HG03139 (cell line): ENCODE data around the gene TATDN3.
"Not testable (repeated sequence)": the region's sequence is repeated elsewhere in the genome, so short reads cannot be mapped to it uniquely, and the experiment has no call there.

Experiments
- ATAC-seq: cut with Tn5 transposase; IDR thresholded peaks from one replicate; pipeline ENCODE4 v1.9.1; 2021; ENCODE audit not compliant: unreplicated experiment

TATDN3 gene

DNA sequence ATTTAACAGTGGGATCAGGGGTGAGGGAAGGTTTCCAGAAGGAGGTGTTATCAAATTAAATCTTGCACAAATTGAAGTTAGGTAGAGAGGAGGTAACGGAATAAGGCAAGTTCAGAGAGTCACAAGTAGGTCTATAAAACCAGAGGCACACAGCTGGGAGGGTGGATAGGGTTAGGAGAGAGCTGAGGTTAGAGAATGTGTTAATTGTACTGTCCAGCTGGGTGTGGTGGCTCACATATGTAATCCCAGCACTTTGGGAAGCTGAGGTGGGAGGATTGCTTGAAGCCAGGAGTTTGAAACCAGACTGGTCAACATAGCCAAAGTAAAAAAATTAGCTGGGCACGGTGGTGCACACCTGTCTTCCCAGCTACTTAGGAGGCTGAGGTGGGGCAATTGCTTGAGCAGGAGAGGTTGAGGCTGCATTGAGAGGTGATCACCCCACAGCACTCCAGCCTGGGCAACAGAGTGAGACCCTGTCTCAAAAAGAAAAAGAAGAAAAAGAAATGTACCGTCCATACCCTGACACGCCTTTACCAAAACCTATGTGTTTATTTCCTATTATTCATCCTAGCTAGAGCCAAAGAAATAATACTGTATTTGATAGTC lies 35.6 kb downstream of the TATDN3 start:
- ATAC-seq: no peak

DNA sequence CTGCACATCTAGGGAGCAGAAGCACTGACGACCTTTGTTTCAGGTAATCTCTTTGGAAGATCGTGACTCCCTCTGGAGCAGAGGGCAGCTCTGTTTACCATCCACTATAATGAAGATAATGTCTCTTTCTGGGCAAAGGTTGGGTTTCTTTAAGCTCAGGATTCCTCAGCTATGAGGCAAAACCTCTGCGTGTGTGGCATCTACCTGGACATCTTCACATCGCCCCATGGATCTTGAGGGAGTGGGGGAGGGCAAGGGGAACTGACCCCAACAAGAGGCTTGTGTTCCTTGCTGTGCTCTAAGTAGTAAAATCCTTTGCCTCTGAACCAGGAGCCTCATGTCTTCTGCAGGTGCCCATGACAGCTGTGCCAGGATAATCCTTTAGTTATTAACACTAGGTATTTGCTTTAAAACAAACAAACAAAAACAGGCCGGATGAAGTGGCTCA lies 36.2 kb downstream of the TATDN3 start:
- ATAC-seq: no peak

- no peak for ATAC-seq
These were observed 36.7 kb downstream of the TATDN3 start for GRCh38 chr1:212828395-212828794.

- peak; percentile 90 for ATAC-seq
These were observed 41.8 kb downstream of the TATDN3 start for GRCh38 chr1:212833211-212834207.

GRCh38 chr1:212838145-212838544 lies 46.5 kb downstream of the TATDN3 start:
- ATAC-seq: no peak

GRCh38 chr1:212844521-212844920 lies 52.8 kb downstream of the TATDN3 start:
- ATAC-seq: not testable (repeated sequence)

- ATAC-seq: no peak
These were observed 55.9 kb downstream of the TATDN3 start, which contains the start of gene SPATA45 for GRCh38 chr1:212847549-212847948. Gene SPATA45, minus strand, starts transcription at chr1:212847649. Its CDS starts 11,500 bp downstream, at chr1:212836149.

DNA sequence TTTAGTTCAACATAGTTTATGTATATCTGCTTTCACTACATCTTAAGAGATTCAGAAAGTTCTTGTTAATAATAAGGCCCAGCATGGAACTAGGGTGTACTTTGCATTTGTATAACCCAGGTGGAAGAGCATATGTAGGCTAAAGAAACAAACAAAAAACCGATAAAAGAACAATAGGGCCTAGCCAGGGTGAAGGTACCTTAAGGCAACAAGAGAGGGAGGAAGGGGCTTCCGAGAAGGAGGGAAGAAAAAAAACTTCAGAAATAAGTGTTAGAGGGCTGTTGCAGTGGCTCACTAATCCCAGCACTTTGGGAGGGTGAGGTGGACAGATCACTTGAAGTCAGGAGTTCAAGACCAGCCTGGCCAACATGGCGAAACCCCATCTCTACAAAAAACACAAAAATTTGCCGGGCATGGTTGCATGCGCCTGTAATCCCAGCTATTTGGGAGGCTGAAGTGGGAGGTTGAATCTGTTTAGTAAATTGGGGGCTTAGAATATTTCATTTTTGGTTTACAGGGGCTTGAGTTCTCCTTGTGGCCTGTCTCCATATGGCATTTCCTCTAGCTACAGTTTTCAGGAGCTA lies 60.5 kb downstream of the TATDN3 start:
- ATAC-seq: no peak

DNA sequence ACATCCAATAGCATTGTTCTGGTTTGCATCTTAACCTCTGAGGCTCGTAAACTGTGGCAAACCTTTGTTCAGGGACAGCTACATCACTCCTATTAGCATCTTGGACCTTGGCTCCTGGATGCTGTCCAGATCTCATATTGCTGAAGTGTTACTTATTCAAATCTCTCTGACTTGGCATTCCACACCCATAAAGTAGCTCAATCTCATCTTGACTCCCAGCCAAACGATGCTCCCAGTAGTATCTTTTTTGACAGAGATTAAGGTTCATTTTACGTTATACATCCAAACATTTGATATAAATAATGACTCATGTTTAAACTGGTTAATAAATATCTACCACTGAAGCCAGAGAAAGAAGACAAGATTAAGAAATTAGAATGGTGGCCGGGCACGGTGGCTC lies 62.0 kb downstream of the TATDN3 start:
- ATAC-seq: no peak

GRCh38 chr1:212856755-212857154 lies 65.1 kb downstream of the TATDN3 start:
- no peak for ATAC-seq

DNA sequence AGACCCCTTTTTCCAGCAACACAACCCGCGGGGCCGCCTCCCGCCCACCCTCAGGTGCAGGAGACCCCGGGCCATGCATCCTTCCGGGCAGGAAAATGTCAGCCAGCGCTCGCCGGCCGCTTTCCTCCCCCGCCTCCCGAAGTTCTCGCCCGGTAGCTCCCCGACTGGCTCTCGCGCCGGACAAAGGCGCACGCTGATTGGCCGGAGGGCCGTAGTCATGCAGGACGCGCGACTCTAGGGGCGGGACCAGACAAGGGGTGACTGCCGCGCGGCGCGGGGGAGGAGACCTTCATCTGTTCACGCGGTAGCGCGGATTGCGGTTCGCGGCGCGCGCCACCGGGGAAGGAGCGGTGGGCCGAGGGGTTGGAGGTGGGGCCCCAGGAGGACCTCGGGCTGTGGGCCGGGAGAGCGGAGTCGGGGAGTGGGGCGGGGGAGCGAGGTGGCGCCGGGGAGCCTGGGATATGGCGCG lies 66.3 kb downstream of the TATDN3 start, which contains the start of gene FLVCR1:
FLVCR1 (plus strand) TSS at position 284 of the 469 bp plus-strand sequence; CDS start at position 462, 178 bp downstream.
- ATAC-seq: peak; percentile 97

GRCh38 chr1:212858461-212859265 lies 67.0 kb downstream of the TATDN3 start:
- ATAC-seq: peak; percentile 15

DNA sequence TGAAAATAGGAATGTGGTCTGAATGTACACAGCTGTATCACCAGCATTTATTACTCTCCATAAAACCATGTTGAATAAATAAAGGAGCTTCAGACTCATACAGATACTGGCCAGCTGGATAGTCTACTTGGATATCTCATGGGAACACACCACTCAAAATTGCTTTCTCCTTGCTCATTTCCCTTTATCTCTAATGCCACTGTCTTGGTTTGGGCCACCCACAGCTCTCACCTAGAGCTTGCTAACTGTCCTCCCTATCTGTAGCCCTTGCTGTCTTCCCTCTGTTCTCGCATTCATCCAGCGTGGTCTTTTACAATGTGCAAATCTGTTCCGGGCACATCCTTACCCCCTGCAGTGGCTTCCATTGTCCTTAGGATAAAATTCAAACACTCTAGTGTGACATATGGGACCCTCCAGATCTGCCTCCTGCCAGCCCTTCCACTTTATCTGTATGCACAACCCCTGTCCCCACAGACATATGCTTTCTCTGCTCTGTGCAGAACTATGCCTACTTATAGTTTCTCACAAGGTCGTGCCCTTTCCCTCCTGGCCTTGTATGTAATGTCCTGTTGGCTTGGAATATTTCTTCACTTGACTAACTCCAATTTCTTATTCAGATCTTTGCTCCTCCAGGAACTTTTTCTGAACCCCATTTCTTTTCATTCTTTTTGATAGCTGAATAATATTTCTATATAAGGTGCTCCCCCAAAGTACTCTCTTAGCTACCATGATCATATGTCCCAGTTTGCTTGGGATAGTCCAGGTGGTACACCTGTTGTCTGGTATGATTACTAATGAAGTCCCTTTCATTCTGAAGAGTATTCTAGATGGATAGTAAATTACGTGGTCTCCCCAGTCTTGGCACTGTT lies 69.3 kb downstream of the TATDN3 start:
- no peak for ATAC-seq

- no peak for ATAC-seq
These were observed 70.5 kb downstream of the TATDN3 start for GRCh38 chr1:212862111-212862690.

GRCh38 chr1:212863345-212863744 lies 71.7 kb downstream of the TATDN3 start:
- ATAC-seq: not testable (repeated sequence)

GRCh38 chr1:212864201-212864600 lies 72.5 kb downstream of the TATDN3 start:
- no peak for ATAC-seq
